GM23338 (cell line): ENCODE data around the gene EDN2. TPM values are rescaled to one million over a fixed set of nuclear protein-coding genes. Genes with fewer than 3 reads are reported as not detected.

Experiments used
- ATAC-seq: fragments of 200-7000 bp; cut with Tn5 transposase; 3 replicates; pipeline ENCODE4 v1.9.1; 2020
- DNase-seq: peaks from one replicate; pipeline ENCODE4 v3.0.0-alpha.2; 2015; ENCODE audit warnings: low spot score
- H2AFZ ChIP-seq: fragments of 200-600 bp; sonication (generic); 2 replicates; pipeline ENCODE4 v1.8.0; 2016; ENCODE audit warnings: antibody characterized with exemption, mild to moderate bottlenecking, moderate library complexity
- H3F3A ChIP-seq: fragments of 200-600 bp; sonication (generic); replicated peaks from 2 replicates; pipeline ENCODE4 v1.8.0; 2017; ENCODE audit warnings: antibody characterized with exemption, mixed run types, low read depth
- H3K27ac ChIP-seq: fragments of 200-600 bp; sonication (generic); 2 replicates; pipeline ENCODE4 v1.6.1; 2016; ENCODE audit warnings: low read depth
- H3K27me3 ChIP-seq: fragments of 200-600 bp; sonication (generic); 2 replicates; pipeline ENCODE4 v1.8.0; 2016; ENCODE audit warnings: mild to moderate bottlenecking, mixed run types, moderate library complexity; ENCODE audit not compliant: insufficient read depth
- H3K36me3 ChIP-seq: fragments of 200-600 bp; sonication (generic); 2 replicates; pipeline ENCODE4 v1.8.0; 2016; ENCODE audit warnings: mild to moderate bottlenecking; ENCODE audit not compliant: insufficient read depth
- H3K4me1 ChIP-seq: fragments of 200-600 bp; sonication (generic); 2 replicates; pipeline ENCODE4 v1.8.0; 2016; ENCODE audit warnings: mild to moderate bottlenecking, moderate library complexity; ENCODE audit not compliant: insufficient read depth
- H3K4me2 ChIP-seq: fragments of 200-600 bp; sonication (generic); 2 replicates; pipeline ENCODE4 v1.7.1; 2017; ENCODE audit warnings: mixed run types
- H3K4me3 ChIP-seq: fragments of 200-600 bp; sonication (generic); 2 replicates; pipeline ENCODE4 v1.6.1; 2016; ENCODE audit warnings: mixed run types
- H3K79me2 ChIP-seq: fragments of 200-600 bp; sonication (generic); replicated peaks from 2 replicates; pipeline ENCODE4 v1.8.0; 2017; ENCODE audit warnings: mild to moderate bottlenecking; ENCODE audit not compliant: insufficient read depth
- H3K9me2 ChIP-seq: fragments of 200-600 bp; sonication (generic); 2 replicates; pipeline ENCODE4 v1.8.0; 2017; ENCODE audit not compliant: insufficient read depth
- H4K20me1 ChIP-seq: fragments of 200-600 bp; sonication (generic); replicated peaks from 2 replicates; pipeline ENCODE4 v1.8.0; 2017; ENCODE audit warnings: mild to moderate bottlenecking; ENCODE audit not compliant: insufficient read depth
- H3K27ac Mint-ChIP-seq: 2 replicates; pipeline ENCODE4 v1.8.0; 2020; ENCODE audit warnings: inconsistent platforms, mild to moderate bottlenecking, moderate library complexity, mixed read lengths
- H3K27me3 Mint-ChIP-seq: 3 replicates; pipeline ENCODE4 v1.8.0; 2022; ENCODE audit warnings: low read depth, mild to moderate bottlenecking, moderate library complexity, mixed read lengths, inconsistent platforms; ENCODE audit not compliant: insufficient read depth, poor library complexity
- H3K36me3 Mint-ChIP-seq: 3 replicates; pipeline ENCODE4 v1.8.0; 2021; ENCODE audit warnings: low read depth, mild to moderate bottlenecking, inconsistent platforms, moderate library complexity, mixed read lengths
- H3K4me1 Mint-ChIP-seq: 3 replicates; pipeline ENCODE4 v1.8.0; 2020; ENCODE audit warnings: mild to moderate bottlenecking, inconsistent platforms, mixed read lengths
- H3K4me3 Mint-ChIP-seq: 3 replicates; pipeline ENCODE4 v1.8.0; 2021; ENCODE audit warnings: moderate library complexity, mild to moderate bottlenecking, inconsistent platforms, mixed read lengths
- H3K9me3 Mint-ChIP-seq: 3 replicates; pipeline ENCODE4 v1.8.0; 2020; ENCODE audit warnings: moderate library complexity, mild to moderate bottlenecking, inconsistent platforms, mixed read lengths
- CREB1 ChIP-seq: fragments of 250-450 bp; sonication (Bioruptor Pico); IDR thresholded peaks from 2 replicates; pipeline ENCODE4 v1.5.0; 2020; ENCODE audit warnings: low read depth, mild to moderate bottlenecking, moderate library complexity
- EZH2 ChIP-seq: fragments of 200-600 bp; sonication (generic); IDR thresholded peaks from one replicate; pipeline ENCODE4 v1.8.0; 2017; ENCODE audit warnings: antibody characterized with exemption, mild to moderate bottlenecking, low read depth; ENCODE audit not compliant: unreplicated experiment
- EZH2phosphoT487 ChIP-seq: fragments of 200-600 bp; sonication (generic); IDR thresholded peaks from one replicate; pipeline ENCODE4 v1.8.1; 2018; ENCODE audit warnings: antibody characterized with exemption; ENCODE audit not compliant: unreplicated experiment
- JUNB ChIP-seq: IDR thresholded peaks from one replicate; pipeline ENCODE4 v1.6.1; 2016; ENCODE audit warnings: antibody characterized with exemption; ENCODE audit not compliant: unreplicated experiment
- NANOG ChIP-seq: IDR thresholded peaks from 2 replicates; pipeline ENCODE4 v1.6.1; 2016; ENCODE audit warnings: antibody characterized with exemption, borderline replicate concordance
- POLR2AphosphoS5 ChIP-seq: IDR thresholded peaks from 2 replicates; pipeline ENCODE4 v1.6.1; 2016; ENCODE audit warnings: antibody characterized with exemption, low read depth
- STAT1 ChIP-seq: IDR thresholded peaks from one replicate; pipeline ENCODE4 v1.6.1; 2016; ENCODE audit warnings: antibody characterized with exemption; ENCODE audit not compliant: unreplicated experiment
- ZNF114 ChIP-seq: fragments of 250-450 bp; sonication (Bioruptor Pico); IDR thresholded peaks from 2 replicates; pipeline ENCODE4 v1.5.0; 2020; ENCODE audit warnings: mild to moderate bottlenecking, moderate library complexity
- ZNF331 ChIP-seq: fragments of 250-450 bp; sonication (Bioruptor Pico); IDR thresholded peaks from 2 replicates; pipeline ENCODE4 v1.5.0; 2020; ENCODE audit warnings: low read depth, mild to moderate bottlenecking, moderate library complexity
- polyA plus RNA-seq: library from polyadenylated mRNA; unstranded; fragments of >200 nt; fragmentation: Nextera tagmentation; extraction: Ambion mirVana; gene quantifications from 2 replicates; pipeline ENCODE4 v1.2.1, GENCODE V29; 2016
- total RNA-seq: library from RNA; depleted of rRNA; stranded (reverse); fragments of >200 nt; shearing (Covaris generic); gene quantifications from 2 replicates; pipeline ENCODE4 v1.2.3, GENCODE V29; 2014
- TF ChIP-seq, protein P1 (sequence below): IDR thresholded peaks from 2 replicates; pipeline ENCODE4 v1.6.1; 2016; ENCODE audit warnings: antibody characterized with exemption
- TF ChIP-seq, protein P2 (sequence below): fragments of 250-450 bp; sonication (Bioruptor Pico); IDR thresholded peaks from 2 replicates; pipeline ENCODE4 v1.5.0; 2020; ENCODE audit warnings: mild to moderate bottlenecking, moderate library complexity
- TF ChIP-seq, protein P3 (sequence below): IDR thresholded peaks from one replicate; pipeline ENCODE4 v1.6.1; 2018; ENCODE audit warnings: antibody characterized with exemption; ENCODE audit not compliant: unreplicated experiment
- TF ChIP-seq, protein P4 (sequence below), 2 experiments: fragments of 200-600 bp in 1 of 2; sonication (generic) in 1 of 2; conservative IDR thresholded peaks; 2 replicates each; pipeline versions ENCODE4 v1.5.1 to v1.6.1; 2016 to 2017; ENCODE audit warnings: antibody characterized with exemption in 2 of 2, low read depth in 2 of 2, mild to moderate bottlenecking in 2 of 2, moderate library complexity in 1 of 2

Gene EDN2
- total and polyA plus RNA-seq, 2 experiments from 2014 or later: not detected

DNA sequence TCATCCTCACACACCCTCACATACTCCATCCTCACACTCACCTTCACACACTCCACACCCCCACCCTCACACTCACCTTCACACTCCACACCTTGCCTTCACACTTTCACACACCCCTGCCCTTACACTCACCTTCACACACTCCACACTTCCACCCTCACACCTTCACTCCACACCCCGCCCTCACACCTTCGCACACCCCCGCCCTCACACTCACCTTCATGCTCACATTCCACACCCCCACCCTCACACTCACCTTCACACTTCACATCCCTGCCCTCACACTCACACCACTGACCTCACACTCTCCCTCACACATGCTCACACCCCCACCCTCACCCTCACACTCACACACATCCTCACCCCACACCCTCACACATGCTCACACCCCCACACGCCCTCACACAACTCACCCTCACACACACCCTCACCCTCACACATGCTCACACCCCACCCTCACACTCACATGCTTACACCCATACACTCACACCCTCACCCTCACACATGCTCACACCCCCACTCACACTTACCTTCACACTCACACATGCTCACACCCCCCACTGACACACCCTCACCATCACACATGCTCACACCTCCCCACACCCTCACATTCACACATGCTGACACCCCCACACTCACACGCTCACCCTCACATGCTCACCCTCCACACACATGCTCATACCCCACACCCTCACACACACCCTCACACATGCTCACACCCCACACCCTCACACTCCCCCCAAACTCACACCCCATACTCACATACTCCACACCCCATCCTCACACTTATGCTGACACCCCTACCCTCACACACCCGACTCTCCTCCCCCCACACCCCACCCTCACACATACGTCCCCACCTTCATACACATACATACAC, 44.5 kb upstream of the EDN2 start:
- no peak for DNase-seq
- Mint-ChIP-seq H3K4me1 (no peaks in the 10 kb centered on the region; the same call in 2 of the 3 replicates), H3K9me3 (peaks cover 42% of the 10 kb centered on the region), H3K4me3 (no peak overlapping the region), H3K27me3 (peaks cover 12% of the 10 kb centered on the region), H3K27ac (no peak overlapping the region), H3K36me3 (peaks cover 11% of the 10 kb centered on the region; the same call in 2 of the 3 replicates)
- Histone ChIP-seq H3K36me3 (no peaks in the 10 kb centered on the region), H3K27ac (no peak overlapping the region), H4K20me1 (no peaks in the 10 kb centered on the region), H3K4me3 (no peak overlapping the region), H3K9me2 (no peaks in the 10 kb centered on the region), H3K27me3 (no peaks in the 10 kb centered on the region), H3F3A (no peaks in the 10 kb centered on the region), H3K79me2 (no peaks in the 10 kb centered on the region), H3K4me1 (no peaks in the 10 kb centered on the region), H2AFZ (no peak overlapping the region), H3K4me2 (no peak overlapping the region)
- TF ChIP-seq NANOG (no peak), EZH2phosphoT487 (no peak), CREB1 (no peak), JUNB (no peak), ZNF114 (CRISPR knock-in tag) (no peak), POLR2AphosphoS5 (no peak), ZNF331 (CRISPR knock-in tag) (no peak), STAT1 (no peak), EZH2 (no peak)
- TF ChIP-seq, protein P1, sequence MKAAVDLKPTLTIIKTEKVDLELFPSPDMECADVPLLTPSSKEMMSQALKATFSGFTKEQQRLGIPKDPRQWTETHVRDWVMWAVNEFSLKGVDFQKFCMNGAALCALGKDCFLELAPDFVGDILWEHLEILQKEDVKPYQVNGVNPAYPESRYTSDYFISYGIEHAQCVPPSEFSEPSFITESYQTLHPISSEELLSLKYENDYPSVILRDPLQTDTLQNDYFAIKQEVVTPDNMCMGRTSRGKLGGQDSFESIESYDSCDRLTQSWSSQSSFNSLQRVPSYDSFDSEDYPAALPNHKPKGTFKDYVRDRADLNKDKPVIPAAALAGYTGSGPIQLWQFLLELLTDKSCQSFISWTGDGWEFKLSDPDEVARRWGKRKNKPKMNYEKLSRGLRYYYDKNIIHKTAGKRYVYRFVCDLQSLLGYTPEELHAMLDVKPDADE: no peak
- TF ChIP-seq, protein P2, sequence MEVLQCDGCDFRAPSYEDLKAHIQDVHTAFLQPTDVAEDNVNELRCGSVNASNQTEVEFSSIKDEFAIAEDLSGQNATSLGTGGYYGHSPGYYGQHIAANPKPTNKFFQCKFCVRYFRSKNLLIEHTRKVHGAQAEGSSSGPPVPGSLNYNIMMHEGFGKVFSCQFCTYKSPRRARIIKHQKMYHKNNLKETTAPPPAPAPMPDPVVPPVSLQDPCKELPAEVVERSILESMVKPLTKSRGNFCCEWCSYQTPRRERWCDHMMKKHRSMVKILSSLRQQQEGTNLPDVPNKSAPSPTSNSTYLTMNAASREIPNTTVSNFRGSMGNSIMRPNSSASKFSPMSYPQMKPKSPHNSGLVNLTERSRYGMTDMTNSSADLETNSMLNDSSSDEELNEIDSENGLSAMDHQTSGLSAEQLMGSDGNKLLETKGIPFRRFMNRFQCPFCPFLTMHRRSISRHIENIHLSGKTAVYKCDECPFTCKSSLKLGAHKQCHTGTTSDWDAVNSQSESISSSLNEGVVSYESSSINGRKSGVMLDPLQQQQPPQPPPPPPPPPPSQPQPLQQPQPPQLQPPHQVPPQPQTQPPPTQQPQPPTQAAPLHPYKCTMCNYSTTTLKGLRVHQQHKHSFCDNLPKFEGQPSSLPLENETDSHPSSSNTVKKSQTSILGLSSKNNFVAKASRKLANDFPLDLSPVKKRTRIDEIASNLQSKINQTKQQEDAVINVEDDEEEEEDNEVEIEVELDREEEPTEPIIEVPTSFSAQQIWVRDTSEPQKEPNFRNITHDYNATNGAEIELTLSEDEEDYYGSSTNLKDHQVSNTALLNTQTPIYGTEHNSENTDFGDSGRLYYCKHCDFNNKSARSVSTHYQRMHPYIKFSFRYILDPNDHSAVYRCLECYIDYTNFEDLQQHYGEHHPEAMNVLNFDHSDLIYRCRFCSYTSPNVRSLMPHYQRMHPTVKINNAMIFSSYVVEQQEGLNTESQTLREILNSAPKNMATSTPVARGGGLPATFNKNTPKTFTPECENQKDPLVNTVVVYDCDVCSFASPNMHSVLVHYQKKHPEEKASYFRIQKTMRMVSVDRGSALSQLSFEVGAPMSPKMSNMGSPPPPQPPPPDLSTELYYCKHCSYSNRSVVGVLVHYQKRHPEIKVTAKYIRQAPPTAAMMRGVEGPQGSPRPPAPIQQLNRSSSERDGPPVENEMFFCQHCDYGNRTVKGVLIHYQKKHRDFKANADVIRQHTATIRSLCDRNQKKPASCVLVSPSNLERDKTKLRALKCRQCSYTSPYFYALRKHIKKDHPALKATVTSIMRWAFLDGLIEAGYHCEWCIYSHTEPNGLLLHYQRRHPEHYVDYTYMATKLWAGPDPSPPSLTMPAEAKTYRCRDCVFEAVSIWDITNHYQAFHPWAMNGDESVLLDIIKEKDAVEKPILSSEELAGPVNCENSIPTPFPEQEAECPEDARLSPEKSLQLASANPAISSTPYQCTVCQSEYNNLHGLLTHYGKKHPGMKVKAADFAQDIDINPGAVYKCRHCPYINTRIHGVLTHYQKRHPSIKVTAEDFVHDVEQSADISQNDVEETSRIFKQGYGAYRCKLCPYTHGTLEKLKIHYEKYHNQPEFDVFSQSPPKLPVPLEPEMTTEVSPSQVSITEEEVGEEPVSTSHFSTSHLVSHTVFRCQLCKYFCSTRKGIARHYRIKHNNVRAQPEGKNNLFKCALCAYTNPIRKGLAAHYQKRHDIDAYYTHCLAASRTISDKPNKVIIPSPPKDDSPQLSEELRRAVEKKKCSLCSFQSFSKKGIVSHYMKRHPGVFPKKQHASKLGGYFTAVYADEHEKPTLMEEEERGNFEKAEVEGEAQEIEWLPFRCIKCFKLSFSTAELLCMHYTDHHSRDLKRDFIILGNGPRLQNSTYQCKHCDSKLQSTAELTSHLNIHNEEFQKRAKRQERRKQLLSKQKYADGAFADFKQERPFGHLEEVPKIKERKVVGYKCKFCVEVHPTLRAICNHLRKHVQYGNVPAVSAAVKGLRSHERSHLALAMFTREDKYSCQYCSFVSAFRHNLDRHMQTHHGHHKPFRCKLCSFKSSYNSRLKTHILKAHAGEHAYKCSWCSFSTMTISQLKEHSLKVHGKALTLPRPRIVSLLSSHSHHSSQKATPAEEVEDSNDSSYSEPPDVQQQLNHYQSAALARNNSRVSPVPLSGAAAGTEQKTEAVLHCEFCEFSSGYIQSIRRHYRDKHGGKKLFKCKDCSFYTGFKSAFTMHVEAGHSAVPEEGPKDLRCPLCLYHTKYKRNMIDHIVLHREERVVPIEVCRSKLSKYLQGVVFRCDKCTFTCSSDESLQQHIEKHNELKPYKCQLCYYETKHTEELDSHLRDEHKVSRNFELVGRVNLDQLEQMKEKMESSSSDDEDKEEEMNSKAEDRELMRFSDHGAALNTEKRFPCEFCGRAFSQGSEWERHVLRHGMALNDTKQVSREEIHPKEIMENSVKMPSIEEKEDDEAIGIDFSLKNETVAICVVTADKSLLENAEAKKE (CRISPR knock-in tag): no peak
- TF ChIP-seq, protein P3, sequence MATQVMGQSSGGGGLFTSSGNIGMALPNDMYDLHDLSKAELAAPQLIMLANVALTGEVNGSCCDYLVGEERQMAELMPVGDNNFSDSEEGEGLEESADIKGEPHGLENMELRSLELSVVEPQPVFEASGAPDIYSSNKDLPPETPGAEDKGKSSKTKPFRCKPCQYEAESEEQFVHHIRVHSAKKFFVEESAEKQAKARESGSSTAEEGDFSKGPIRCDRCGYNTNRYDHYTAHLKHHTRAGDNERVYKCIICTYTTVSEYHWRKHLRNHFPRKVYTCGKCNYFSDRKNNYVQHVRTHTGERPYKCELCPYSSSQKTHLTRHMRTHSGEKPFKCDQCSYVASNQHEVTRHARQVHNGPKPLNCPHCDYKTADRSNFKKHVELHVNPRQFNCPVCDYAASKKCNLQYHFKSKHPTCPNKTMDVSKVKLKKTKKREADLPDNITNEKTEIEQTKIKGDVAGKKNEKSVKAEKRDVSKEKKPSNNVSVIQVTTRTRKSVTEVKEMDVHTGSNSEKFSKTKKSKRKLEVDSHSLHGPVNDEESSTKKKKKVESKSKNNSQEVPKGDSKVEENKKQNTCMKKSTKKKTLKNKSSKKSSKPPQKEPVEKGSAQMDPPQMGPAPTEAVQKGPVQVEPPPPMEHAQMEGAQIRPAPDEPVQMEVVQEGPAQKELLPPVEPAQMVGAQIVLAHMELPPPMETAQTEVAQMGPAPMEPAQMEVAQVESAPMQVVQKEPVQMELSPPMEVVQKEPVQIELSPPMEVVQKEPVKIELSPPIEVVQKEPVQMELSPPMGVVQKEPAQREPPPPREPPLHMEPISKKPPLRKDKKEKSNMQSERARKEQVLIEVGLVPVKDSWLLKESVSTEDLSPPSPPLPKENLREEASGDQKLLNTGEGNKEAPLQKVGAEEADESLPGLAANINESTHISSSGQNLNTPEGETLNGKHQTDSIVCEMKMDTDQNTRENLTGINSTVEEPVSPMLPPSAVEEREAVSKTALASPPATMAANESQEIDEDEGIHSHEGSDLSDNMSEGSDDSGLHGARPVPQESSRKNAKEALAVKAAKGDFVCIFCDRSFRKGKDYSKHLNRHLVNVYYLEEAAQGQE: no peak
- TF ChIP-seq, protein P4, sequence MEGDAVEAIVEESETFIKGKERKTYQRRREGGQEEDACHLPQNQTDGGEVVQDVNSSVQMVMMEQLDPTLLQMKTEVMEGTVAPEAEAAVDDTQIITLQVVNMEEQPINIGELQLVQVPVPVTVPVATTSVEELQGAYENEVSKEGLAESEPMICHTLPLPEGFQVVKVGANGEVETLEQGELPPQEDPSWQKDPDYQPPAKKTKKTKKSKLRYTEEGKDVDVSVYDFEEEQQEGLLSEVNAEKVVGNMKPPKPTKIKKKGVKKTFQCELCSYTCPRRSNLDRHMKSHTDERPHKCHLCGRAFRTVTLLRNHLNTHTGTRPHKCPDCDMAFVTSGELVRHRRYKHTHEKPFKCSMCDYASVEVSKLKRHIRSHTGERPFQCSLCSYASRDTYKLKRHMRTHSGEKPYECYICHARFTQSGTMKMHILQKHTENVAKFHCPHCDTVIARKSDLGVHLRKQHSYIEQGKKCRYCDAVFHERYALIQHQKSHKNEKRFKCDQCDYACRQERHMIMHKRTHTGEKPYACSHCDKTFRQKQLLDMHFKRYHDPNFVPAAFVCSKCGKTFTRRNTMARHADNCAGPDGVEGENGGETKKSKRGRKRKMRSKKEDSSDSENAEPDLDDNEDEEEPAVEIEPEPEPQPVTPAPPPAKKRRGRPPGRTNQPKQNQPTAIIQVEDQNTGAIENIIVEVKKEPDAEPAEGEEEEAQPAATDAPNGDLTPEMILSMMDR (conservative IDR thresholded peaks at IDR 0.05; ENCODE audit: low read depth in 2 of 2): no peak
- no peak for ATAC-seq
